ENCODE measurements around the gene SKI.

Gene SKI

GRCh38 chr1:2267051-2267830, 39.1 kb downstream of the SKI start:
- DNase-seq, result no peak

- no peak for DNase-seq
Observed at GRCh38 chr1:2267862-2268261, 39.7 kb downstream of the SKI start.

GRCh38 chr1:2268285-2269056, 40.4 kb downstream of the SKI start:
- DNase-seq, result no peak

DNA sequence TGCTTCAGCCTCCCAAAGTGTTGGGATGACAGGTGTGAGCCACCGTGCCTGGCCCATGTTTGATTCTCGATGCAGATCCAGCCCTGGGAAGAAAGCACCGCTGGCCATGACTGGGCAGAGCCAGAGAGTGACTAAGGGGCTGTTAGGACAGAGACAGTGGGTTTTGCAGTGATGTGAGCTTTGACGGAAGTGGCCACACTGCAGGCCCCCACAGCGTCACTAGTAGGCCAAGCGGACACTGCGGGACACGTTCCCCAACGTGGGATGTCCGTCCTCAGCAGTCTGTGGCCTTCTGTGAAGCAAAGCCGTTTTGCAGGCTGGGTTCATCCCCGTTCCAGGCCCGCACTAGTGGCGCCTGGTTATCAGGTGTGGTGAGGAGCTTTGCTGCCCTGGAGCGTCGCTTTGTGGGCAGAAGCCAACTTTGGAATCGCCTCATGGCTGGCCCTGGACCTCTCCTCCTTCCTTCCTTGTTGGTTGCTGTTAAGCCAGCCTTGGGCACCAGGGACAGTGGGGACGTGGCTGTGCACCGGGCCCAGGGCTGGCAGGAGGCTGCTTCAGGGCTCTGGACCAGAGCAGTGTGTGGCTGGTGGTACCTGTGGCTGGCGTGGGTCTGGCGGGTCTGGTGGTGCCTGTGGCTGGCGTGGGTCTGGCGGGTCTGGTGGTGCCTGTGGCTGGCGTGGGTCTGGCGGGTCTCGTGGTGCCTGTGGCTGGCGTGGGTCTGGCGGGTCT, 41.2 kb downstream of the SKI start:
- DNase-seq, result no peak

GRCh38 chr1:2269922-2270259, 41.8 kb downstream of the SKI start:
- no peak for DNase-seq

DNA sequence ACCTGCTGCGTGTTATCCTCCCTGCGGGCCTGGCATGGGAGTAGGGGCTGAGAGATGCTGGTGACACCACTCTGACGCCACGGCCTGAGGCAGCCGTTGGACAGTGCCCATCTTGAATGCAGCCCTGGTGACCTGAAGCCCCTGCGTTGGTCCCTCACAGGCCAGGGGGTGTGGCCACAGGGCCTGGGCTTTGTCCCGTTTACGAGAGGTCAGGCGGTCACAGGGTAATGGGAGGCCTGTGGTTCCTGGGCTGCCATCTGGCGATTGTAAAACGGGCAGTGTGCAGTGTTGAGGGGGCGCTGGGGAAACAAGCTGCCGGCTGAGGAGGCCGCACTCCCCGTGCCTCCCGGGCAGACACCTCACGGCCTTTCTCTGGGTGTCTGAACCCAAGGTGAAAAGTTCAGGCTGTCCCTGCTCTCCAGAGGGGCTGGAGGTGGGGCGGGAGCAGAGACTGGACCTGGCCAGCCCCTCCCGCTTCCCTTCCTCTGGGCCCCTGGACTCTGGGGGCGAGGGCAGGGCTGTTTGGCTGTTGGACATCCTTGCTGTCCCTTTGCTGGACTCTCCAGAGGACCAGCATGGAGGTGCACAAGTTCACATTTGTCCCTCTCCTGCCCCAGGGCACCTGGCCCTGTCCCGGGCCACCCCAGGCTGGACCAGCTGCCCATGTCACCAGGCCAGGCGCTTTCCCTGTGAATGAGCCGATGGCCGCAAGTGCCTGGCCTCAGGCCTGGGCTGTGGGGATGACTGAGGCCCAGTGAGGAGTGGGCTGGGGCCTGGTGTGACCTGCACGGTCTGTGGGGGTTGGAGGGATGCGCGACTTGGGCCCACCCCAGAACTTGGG, 42.4 kb downstream of the SKI start:
- DNase-seq, result no peak

- no peak for DNase-seq
Observed at GRCh38 chr1:2271211-2271721, 43.1 kb downstream of the SKI start.

GRCh38 chr1:2271841-2272655, 43.9 kb downstream of the SKI start:
- DNase-seq, result no peak

DNA sequence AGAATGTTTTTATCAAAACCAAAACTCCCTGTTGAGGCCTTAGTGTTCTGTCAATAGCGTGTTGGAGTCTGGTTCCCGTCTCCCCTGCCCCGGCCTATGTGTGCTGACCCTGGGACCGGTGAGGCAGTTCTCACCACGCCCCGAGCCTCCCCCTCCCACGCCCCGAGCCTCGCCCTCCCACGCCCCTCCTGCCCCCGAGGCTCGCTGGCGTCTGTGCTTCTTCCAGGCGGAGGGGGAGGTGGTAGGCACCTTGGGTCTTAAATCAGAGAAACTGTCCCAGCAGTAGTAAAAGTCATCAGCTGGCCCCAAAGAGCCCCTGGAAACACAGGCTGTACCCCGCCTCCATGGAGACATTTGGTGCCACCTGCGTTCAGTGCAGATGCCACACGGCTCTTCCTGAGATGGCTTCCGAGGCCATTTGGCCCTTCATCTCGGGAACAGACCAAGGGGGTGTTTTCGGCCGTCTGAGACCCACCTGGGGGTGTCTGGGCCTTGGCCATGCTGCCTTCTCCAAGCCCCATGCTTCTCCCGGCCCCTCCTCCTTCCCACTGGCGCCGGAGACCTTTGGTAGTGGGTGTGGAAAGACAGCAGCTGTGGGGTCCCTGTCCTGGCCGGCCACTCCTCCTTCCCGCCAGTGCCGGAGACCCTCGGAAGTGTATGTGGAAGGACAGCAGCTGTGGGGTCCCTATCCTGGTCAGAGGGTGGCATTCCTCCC, 44.7 kb downstream of the SKI start:
- DNase-seq, result no peak

- no peak for DNase-seq
Observed at GRCh38 chr1:2273401-2274090, 45.4 kb downstream of the SKI start.

DNA sequence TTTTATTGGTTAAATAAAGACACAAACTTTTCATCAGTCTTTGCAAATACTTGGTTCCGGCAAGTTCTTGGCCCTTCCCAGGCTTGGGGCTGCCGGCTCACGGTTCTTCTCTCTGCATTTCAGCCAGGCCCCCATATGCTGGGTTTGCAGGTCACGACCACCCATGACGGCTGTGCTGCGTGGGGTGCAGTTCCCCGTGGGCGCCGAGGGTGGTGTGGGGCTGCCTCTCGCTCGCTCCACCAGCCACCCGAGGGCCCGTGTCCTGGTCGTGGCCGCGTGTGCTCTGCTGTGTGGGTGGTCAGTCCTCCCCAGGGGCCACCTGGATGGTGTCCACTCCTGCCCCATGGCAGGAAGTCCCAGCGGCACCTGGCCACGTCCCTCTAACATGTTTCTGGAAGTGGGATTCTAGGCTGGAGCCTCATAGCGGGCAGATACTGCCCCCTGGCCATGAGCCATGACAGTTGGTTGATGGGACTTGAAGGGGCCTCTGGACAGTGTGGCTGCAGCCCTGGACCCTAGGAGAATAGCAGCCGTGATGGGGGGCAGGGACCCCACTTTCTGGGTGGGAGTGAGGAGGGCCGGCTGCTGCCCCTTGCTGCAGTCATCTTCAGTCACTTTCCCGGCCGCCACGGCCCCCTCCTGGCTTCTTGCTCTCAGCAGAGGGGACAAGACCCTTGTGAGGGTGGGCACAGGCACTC, 46.3 kb downstream of the SKI start:
- no peak for DNase-seq

- no peak for DNase-seq
Observed at GRCh38 chr1:2274929-2275475, 46.9 kb downstream of the SKI start.

DNA sequence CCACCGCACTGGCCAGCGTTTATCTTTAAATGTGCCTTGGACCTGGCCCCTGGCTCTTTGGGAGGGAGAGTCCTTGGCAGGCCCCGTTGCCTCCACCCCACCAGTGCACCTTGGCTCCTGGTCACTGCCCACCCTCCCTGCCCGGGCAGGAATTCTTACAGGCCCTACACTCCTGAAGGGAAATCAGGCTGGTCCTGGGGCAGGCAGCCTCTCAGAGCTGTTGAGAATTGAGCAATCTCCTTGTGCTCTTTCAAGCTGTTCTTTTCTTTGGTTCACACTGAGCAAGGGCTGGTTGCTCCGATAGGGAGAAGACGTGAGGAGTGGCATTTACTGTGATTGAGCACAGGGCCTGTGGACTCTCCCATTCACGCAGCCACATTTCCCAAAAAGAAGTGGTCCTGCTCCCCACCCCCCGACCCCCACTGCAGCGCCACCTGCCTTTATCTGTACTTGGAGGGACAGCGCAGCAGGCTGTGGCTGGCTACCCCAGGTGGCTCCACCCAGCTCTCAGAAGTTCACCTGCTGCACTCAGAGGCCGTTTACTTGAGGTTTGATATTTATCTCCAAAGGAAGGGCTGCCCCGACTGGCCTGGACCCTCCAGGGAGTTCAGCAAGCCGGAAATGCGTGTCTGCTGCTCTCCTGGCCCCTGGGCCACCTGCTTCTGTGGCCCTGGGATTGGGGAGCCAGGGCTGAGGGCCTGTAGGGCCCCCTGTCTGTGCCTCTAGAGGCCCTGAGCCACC, 47.8 kb downstream of the SKI start:
- no peak for DNase-seq

- DNase-seq, result no peak
Observed at GRCh38 chr1:2276803-2277580, 48.9 kb downstream of the SKI start.

DNA sequence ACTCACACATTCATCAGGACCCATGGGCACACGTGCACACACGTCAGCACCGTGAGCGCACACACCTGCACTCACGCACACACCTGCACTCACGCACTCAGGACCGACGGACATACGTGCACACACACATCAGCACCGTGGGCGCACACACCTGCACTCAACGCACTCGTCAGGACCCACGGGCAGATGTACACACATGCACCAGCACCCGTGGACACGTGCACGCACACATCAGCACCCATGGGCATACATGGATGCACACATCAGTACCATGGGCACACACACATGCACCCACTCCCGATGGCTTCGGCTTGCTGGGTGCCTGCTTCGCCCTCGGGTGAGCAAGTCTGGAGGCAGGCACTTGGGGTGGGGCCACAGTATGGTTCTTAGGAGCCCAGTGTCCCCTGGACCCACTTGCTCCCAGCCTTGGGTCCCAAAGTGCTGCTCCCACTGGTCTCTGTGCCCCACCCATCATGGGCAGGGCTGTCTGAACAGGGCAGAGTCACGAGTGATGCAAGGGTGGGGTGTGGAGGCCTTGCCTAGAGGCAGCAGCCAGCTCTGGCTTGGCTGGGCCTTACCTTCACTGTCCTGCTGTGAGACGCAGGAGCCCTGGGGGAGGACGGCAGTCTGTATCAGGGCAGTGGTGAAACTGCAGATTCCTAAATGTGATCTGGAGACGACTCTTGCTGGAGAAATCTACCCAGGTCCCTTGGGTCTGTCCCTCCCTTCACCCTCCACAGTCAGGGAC, 49.8 kb downstream of the SKI start:
- no peak for DNase-seq

- DNase-seq, result no peak
Observed at GRCh38 chr1:2278591-2279209, 50.6 kb downstream of the SKI start.

DNA sequence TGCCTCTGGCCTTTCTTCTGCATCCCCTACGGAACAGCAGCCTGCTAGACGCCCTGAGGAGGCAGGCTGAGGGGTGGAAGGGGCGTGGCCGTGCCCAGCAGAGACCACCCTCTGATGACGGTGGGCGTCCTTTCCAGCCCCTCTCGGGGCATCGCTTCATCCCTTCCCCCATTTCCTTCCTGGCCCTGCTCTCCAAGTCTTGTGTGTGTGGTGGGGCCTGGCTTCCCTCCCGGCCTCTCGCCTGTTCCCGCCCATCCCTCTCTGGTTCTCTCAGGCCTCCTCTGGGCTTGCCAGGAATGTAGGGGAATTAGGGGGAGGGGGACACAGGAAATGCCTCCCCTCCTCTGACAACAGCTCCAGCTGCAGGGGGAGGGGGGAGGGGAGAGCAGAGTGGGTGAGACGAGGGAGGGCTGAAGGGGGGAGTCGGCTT, 51.1 kb downstream of the SKI start:
- DNase-seq, result no peak
